GM23248 (cell line): ENCODE data around the gene HOXC12. TPM values are rescaled to one million over a fixed set of nuclear protein-coding genes. Genes with fewer than 3 reads are reported as not detected.

Experiments used
- DNase-seq: peaks from one replicate; pipeline ENCODE4 v3.0.0-alpha.2; 2015
- H2AFZ ChIP-seq: fragments of 200-600 bp; sonication (generic); 2 replicates; pipeline ENCODE4 v1.6.1; 2016; ENCODE audit warnings: antibody characterized with exemption
- H3F3A ChIP-seq: fragments of 200-600 bp; sonication (generic); 2 replicates; pipeline ENCODE4 v1.6.1; 2016; ENCODE audit warnings: mild to moderate bottlenecking, antibody characterized with exemption, mixed run types; ENCODE audit not compliant: insufficient read depth
- H3K27ac ChIP-seq: fragments of 200-600 bp; sonication (generic); 2 replicates; pipeline ENCODE4 v1.5.1; 2016; ENCODE audit warnings: mild to moderate bottlenecking
- H3K27me3 ChIP-seq: fragments of 200-600 bp; sonication (generic); replicated peaks from 2 replicates; pipeline ENCODE4 v1.6.1; 2016; ENCODE audit warnings: mild to moderate bottlenecking; ENCODE audit not compliant: insufficient read depth
- H3K36me3 ChIP-seq: fragments of 200-600 bp; sonication (generic); 2 replicates; pipeline ENCODE4 v1.6.1; 2016; ENCODE audit warnings: low read depth, mild to moderate bottlenecking
- H3K4me1 ChIP-seq: fragments of 200-600 bp; sonication (generic); 2 replicates; pipeline ENCODE4 v1.6.1; 2016; ENCODE audit warnings: mild to moderate bottlenecking; ENCODE audit not compliant: insufficient read depth
- H3K4me2 ChIP-seq: fragments of 200-600 bp; sonication (generic); one replicate; pipeline ENCODE4 v1.6.1; 2016; ENCODE audit warnings: mild to moderate bottlenecking; ENCODE audit not compliant: unreplicated experiment
- H3K4me3 ChIP-seq: fragments of 200-600 bp; sonication (generic); 2 replicates; pipeline ENCODE4 v1.5.1; 2016; ENCODE audit warnings: mild to moderate bottlenecking
- H3K79me2 ChIP-seq: fragments of 200-600 bp; sonication (generic); 2 replicates; pipeline ENCODE4 v1.6.1; 2016; ENCODE audit warnings: mild to moderate bottlenecking; ENCODE audit not compliant: insufficient read depth
- H3K9ac ChIP-seq: fragments of 200-600 bp; sonication (generic); 2 replicates; pipeline ENCODE4 v1.6.1; 2016; ENCODE audit warnings: mild to moderate bottlenecking
- H3K9me2 ChIP-seq: fragments of 200-600 bp; sonication (generic); 2 replicates; pipeline ENCODE4 v1.6.1; 2016; ENCODE audit warnings: mixed run types, mild to moderate bottlenecking, moderate library complexity; ENCODE audit not compliant: insufficient read depth
- H3K9me3 ChIP-seq: fragments of 200-600 bp; sonication (generic); one replicate; pipeline ENCODE4 v1.6.1; 2017; ENCODE audit warnings: low read depth
- H4K20me1 ChIP-seq: fragments of 200-600 bp; sonication (generic); 2 replicates; pipeline ENCODE4 v1.6.0; 2016; ENCODE audit not compliant: insufficient read depth
- EZH2 ChIP-seq: fragments of 200-600 bp; sonication (generic); IDR thresholded peaks from 2 replicates; pipeline ENCODE4 v1.6.1; 2018; ENCODE audit warnings: antibody characterized with exemption, mild to moderate bottlenecking; ENCODE audit not compliant: insufficient read depth, poor library complexity, severe bottlenecking
- EZH2phosphoT487 ChIP-seq: fragments of 200-600 bp; sonication (generic); IDR thresholded peaks from 2 replicates; pipeline ENCODE4 v1.6.1; 2018; ENCODE audit warnings: antibody characterized with exemption, moderate library complexity, mild to moderate bottlenecking, low read depth; ENCODE audit not compliant: insufficient read depth
- WGBS, 2 experiments: methylation state at CpG; one replicate each; pipeline ENCODE4 v1.1.6; 2015 to 2017; ENCODE audit warnings: low lambda C conversion rate in 2 of 2, low coverage in 1 of 2; ENCODE audit errors: missing lambda C conversion rate in 2 of 2; 5-methylcytosine and 5-hydroxymethylcytosine counted together
- in situ Hi-C: fragments of 300-500 bp; cut with MboI; formaldehyde crosslinking; loops from 2 replicates; pipeline ENCODE4 v1.15.0; 2020
- polyA plus RNA-seq: library from polyadenylated mRNA; unstranded; fragments of >200 nt; fragmentation: Nextera tagmentation; extraction: Ambion mirVana; gene quantifications from 2 replicates; pipeline ENCODE4 v1.2.1, GENCODE V29; 2016
- total RNA-seq: library from RNA; depleted of rRNA; stranded (reverse); fragments of >200 nt; shearing (Covaris generic); gene quantifications from 2 replicates; pipeline ENCODE4 v1.2.3, GENCODE V29; 2014

HOXC12 gene
- total and polyA plus RNA-seq, 2 experiments from 2014 or later = not detected

GRCh38 chr12:53955776-53956250 lies 1.1 kb downstream of the HOXC12 start:
- Histone ChIP-seq H3K4me2 (no peak overlapping the region), H3K27ac (no peak overlapping the region), H3K79me2 (no peaks in the 10 kb centered on the region), H3K36me3 (no peaks in the 10 kb centered on the region), H3K9ac (no peak overlapping the region), H3K27me3 (peaks cover 100% of the 10 kb centered on the region), H3K4me1 (no peaks in the 10 kb centered on the region), H3F3A (no peaks in the 10 kb centered on the region), H3K9me3 (no peaks in the 10 kb centered on the region), H3K9me2 (no peaks in the 10 kb centered on the region), H2AFZ (no peak overlapping the region), H3K4me3 (no peak overlapping the region), H4K20me1 (no peaks in the 10 kb centered on the region)
- WGBS, 2 experiments = 7 to 8% methylated on average over 10 of the region's 10 CpGs
- no peak for DNase-seq
- TF ChIP-seq EZH2 = peak; percentile 100
- peak; percentile 74; the same call in 1 of the 2 replicates for TF ChIP-seq EZH2phosphoT487
- in situ Hi-C loops = no loop called here

DNA sequence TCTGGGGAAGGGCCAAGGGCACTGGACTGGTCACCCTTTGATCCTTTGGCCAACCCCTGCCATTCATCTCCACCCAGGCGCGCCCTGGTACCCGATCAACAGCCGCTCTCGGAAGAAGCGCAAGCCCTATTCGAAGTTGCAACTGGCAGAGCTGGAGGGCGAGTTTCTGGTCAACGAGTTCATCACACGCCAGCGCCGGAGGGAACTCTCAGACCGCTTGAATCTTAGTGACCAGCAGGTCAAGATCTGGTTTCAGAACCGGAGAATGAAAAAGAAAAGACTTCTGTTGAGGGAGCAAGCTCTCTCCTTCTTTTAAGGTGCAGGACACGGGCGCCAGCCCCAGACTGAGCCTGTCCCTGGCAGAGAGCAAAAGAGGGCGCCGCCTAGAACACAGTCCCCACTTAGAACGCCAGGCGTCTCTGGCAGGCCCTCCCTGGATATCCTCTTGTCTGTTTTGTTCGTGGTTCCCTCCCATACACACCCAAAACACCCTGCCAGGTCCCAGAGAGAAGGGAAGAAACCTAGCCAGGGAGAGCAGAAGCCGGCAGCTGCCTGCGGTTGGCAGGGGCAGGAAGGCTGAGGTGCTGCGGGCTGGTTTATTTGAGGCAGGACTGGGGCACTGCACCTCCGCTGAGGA lies 1.7 kb downstream of the HOXC12 start:
- WGBS, 2 experiments = 8 to 11% methylated on average over 25 of the region's 25 CpGs
- no peak for DNase-seq
- no peaks in the 10 kb centered on the region for H3K79me2 ChIP-seq
- no peaks in the 10 kb centered on the region for H3K36me3 ChIP-seq
- no peak overlapping the region for H3K9ac ChIP-seq
- TF ChIP-seq EZH2 = no peak
- TF ChIP-seq EZH2phosphoT487 = no peak; the same call in 1 of the 2 replicates
- no peaks in the 10 kb centered on the region for H3K4me1 ChIP-seq
- H3K4me3 ChIP-seq = no peak overlapping the region
- no peak overlapping the region for H3K27ac ChIP-seq
- H2AFZ ChIP-seq = no peak overlapping the region
- H3K9me2 ChIP-seq = no peaks in the 10 kb centered on the region
- H3K27me3 ChIP-seq = peaks cover 100% of the 10 kb centered on the region
- H3K9me3 ChIP-seq = no peaks in the 10 kb centered on the region
- H3K4me2 ChIP-seq = no peak overlapping the region
- in situ Hi-C loops = no loop called here
- H4K20me1 ChIP-seq = no peaks in the 10 kb centered on the region
- no peaks in the 10 kb centered on the region for H3F3A ChIP-seq

- no peak for DNase-seq
- Histone ChIP-seq H3K9ac (no peak overlapping the region), H3K27me3 (peaks cover 100% of the 10 kb centered on the region), H3K9me3 (no peaks in the 10 kb centered on the region), H3K9me2 (no peaks in the 10 kb centered on the region), H2AFZ (no peak overlapping the region), H3K4me1 (no peaks in the 10 kb centered on the region), H4K20me1 (no peaks in the 10 kb centered on the region), H3K27ac (no peak overlapping the region), H3K36me3 (no peaks in the 10 kb centered on the region), H3F3A (no peaks in the 10 kb centered on the region), H3K79me2 (no peaks in the 10 kb centered on the region), H3K4me2 (no peak overlapping the region), H3K4me3 (no peak overlapping the region)
- 3 to 10% methylated on average over 9 to 11 of the region's 11 CpGs for WGBS, 2 experiments
- TF ChIP-seq EZH2phosphoT487 (no peak), EZH2 (peak; percentile 21)
- in situ Hi-C loops = no loop called here
Observed at GRCh38 chr12:53956914-53957536, 2.3 kb downstream of the HOXC12 start.

- H3K4me1 ChIP-seq = no peaks in the 10 kb centered on the region
- no peak overlapping the region for H3K27ac ChIP-seq
- H3F3A ChIP-seq = no peaks in the 10 kb centered on the region
- H3K36me3 ChIP-seq = no peaks in the 10 kb centered on the region
- 30 to 36% methylated on average over 3 of the region's 3 CpGs for WGBS, 2 experiments
- H2AFZ ChIP-seq = no peak overlapping the region
- in situ Hi-C loops = no loop called here
- no peaks in the 10 kb centered on the region for H3K9me2 ChIP-seq
- H3K79me2 ChIP-seq = no peaks in the 10 kb centered on the region
- H3K27me3 ChIP-seq = peaks cover 100% of the 10 kb centered on the region
- no peak overlapping the region for H3K4me2 ChIP-seq
- no peak for TF ChIP-seq EZH2
- no peak for TF ChIP-seq EZH2phosphoT487
- DNase-seq = no peak
- H3K9me3 ChIP-seq = no peaks in the 10 kb centered on the region
- H3K4me3 ChIP-seq = no peak overlapping the region
- no peak overlapping the region for H3K9ac ChIP-seq
- no peaks in the 10 kb centered on the region for H4K20me1 ChIP-seq
Observed at GRCh38 chr12:53958128-53958527, 3.4 kb downstream of the HOXC12 start.
